ENCODE data around the gene RNF186.

Gene RNF186

GRCh38 chr1:19799230-19800075 lies 15.6 kb downstream of the RNF186 start, which contains the start of gene TMCO4:
Gene TMCO4 (minus strand): TSS chr1:19799916. CDS start chr1:19780758, 19,158 bp downstream.
- TF ChIP-seq FEZF1 (tag by site-specific recombination; IDR thresholded peaks at IDR 0.05) = no peak
- TF ChIP-seq KLF9 (tag by site-specific recombination; IDR thresholded peaks at IDR 0.05; ENCODE audit: low read depth) = 0 out of 2 replicates have a peak, but pooled peaks have one; percentile 27
- no peak for TF ChIP-seq ZNF404 (tag by site-specific recombination; IDR thresholded peaks at IDR 0.05)
- no peak for TF ChIP-seq ZFP69B (tag by site-specific recombination; IDR thresholded peaks at IDR 0.05)
- H3K36me3 ChIP-seq (ENCODE audit: control insufficient read depth in 2 of 2, insufficient read depth in 1 of 2, low read length in 2 of 2) = no peaks in the 10 kb centered on the region
- ChIA-PET POLR2A (no interaction called here), CTCF (interaction anchor here (0.7 to 1.4 kb wide), 2 partner anchors 38 to 83 kb away, joined by 3 read pairs; no protein-coding TSS in a partner anchor)
- H3K27ac ChIP-seq (ENCODE audit: extremely low read depth, low read depth, low read length) = peak within 1 kb of the TSS; percentile 40; the same call in 1 of the 2 replicates
- peak within 1 kb of the TSS; percentile 46 for H3K4me3 ChIP-seq (ENCODE audit: low read depth, low read length)
- no peaks in the 10 kb centered on the region; the same call in 1 of the 2 replicates for H3K4me1 ChIP-seq (ENCODE audit: control insufficient read depth, insufficient read depth, low read length)
- no peaks in the 10 kb centered on the region for H3K9me3 ChIP-seq (ENCODE audit: control insufficient read depth, insufficient read depth, low read depth, low read length)

- POLR2A ChIA-PET = no interaction called here
- Histone ChIP-seq H3K9me3 (ENCODE audit: control insufficient read depth, insufficient read depth, low read depth, low read length) (no peaks in the 10 kb centered on the region), H3K36me3 (ENCODE audit: control insufficient read depth in 2 of 2, insufficient read depth in 1 of 2, low read length in 2 of 2) (no peaks in the 10 kb centered on the region), H3K27ac (ENCODE audit: extremely low read depth, low read depth, low read length) (no peak overlapping the region), H3K4me1 (ENCODE audit: control insufficient read depth, insufficient read depth, low read length) (no peaks in the 10 kb centered on the region; the same call in 1 of the 2 replicates), H3K4me3 (ENCODE audit: low read depth, low read length) (no peak overlapping the region)
- TF ChIP-seq ZNF768 (tag by site-specific recombination; IDR thresholded peaks at IDR 0.05) = 0 out of 2 replicates have a peak, but pooled peaks have one; percentile 50
- TF ChIP-seq, protein P1, sequence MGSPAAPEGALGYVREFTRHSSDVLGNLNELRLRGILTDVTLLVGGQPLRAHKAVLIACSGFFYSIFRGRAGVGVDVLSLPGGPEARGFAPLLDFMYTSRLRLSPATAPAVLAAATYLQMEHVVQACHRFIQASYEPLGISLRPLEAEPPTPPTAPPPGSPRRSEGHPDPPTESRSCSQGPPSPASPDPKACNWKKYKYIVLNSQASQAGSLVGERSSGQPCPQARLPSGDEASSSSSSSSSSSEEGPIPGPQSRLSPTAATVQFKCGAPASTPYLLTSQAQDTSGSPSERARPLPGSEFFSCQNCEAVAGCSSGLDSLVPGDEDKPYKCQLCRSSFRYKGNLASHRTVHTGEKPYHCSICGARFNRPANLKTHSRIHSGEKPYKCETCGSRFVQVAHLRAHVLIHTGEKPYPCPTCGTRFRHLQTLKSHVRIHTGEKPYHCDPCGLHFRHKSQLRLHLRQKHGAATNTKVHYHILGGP (tag by site-specific recombination; IDR thresholded peaks at IDR 0.05) = no peak
- no peak for TF ChIP-seq ZNF221 (tag by site-specific recombination; IDR thresholded peaks at IDR 0.05; ENCODE audit: borderline replicate concordance)
- TF ChIP-seq ZNF707 (tag by site-specific recombination; IDR thresholded peaks at IDR 0.05) = no peak
- TF ChIP-seq, protein P2, sequence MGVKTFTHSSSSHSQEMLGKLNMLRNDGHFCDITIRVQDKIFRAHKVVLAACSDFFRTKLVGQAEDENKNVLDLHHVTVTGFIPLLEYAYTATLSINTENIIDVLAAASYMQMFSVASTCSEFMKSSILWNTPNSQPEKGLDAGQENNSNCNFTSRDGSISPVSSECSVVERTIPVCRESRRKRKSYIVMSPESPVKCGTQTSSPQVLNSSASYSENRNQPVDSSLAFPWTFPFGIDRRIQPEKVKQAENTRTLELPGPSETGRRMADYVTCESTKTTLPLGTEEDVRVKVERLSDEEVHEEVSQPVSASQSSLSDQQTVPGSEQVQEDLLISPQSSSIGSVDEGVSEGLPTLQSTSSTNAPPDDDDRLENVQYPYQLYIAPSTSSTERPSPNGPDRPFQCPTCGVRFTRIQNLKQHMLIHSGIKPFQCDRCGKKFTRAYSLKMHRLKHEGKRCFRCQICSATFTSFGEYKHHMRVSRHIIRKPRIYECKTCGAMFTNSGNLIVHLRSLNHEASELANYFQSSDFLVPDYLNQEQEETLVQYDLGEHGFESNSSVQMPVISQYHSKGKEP (tag by site-specific recombination; IDR thresholded peaks at IDR 0.05) = no peak
- CTCF ChIA-PET = interaction anchor here (0.6 to 1.4 kb wide), 3 partner anchors 37 to 84 kb away, joined by 3 read pairs; no protein-coding TSS in a partner anchor
Observed at GRCh38 chr1:19798486-19799229, 16.4 kb downstream of the RNF186 start.

GRCh38 chr1:19797827-19798226 lies 17.3 kb downstream of the RNF186 start:
- ChIA-PET CTCF (interaction anchor here (0.6 to 1.4 kb wide), 2 partner anchors 36 to 40 kb away, joined by 3 read pairs; no protein-coding TSS in a partner anchor), POLR2A (interaction anchor here (0.7 kb wide), 1 partner anchor 1841 kb away, joined by 3 read pairs; no protein-coding TSS in a partner anchor)
- H3K36me3 ChIP-seq (ENCODE audit: control insufficient read depth in 2 of 2, insufficient read depth in 1 of 2, low read length in 2 of 2) = no peaks in the 10 kb centered on the region
- H3K9me3 ChIP-seq (ENCODE audit: control insufficient read depth, insufficient read depth, low read depth, low read length) = no peaks in the 10 kb centered on the region
- H3K4me3 ChIP-seq (ENCODE audit: low read depth, low read length) = no peak overlapping the region
- H3K27ac ChIP-seq (ENCODE audit: extremely low read depth, low read depth, low read length) = no peak overlapping the region
- no peaks in the 10 kb centered on the region; the same call in 1 of the 2 replicates for H3K4me1 ChIP-seq (ENCODE audit: control insufficient read depth, insufficient read depth, low read length)
- TF ChIP-seq PRDM1 (tag by site-specific recombination; IDR thresholded peaks at IDR 0.05) (peak; percentile 97), SALL2 (tag by site-specific recombination; IDR thresholded peaks at IDR 0.05; ENCODE audit: borderline replicate concordance) (no peak), ZFP69B (tag by site-specific recombination; IDR thresholded peaks at IDR 0.05) (no peak), HOXC10 (CRISPR knock-in tag; IDR thresholded peaks at IDR 0.05) (no peak), ZFP41 (tag by site-specific recombination; IDR thresholded peaks at IDR 0.05; ENCODE audit: borderline replicate concordance) (no peak), SCRT2 (tag by site-specific recombination; IDR thresholded peaks at IDR 0.05) (no peak), KLF16 (tag by site-specific recombination; IDR thresholded peaks at IDR 0.05) (no peak), ZNF596 (tag by site-specific recombination; IDR thresholded peaks at IDR 0.05) (0 out of 2 replicates have a peak, but pooled peaks have one; percentile 53), ZIC2 (tag by site-specific recombination; IDR thresholded peaks at IDR 0.05) (no peak), ZNF398 (tag by site-specific recombination; IDR thresholded peaks at IDR 0.05) (no peak)
